Measurements from ENCODE around the gene ACOT13.
A peak's percentile ranks its signal among the peaks of the same experiment; 100 is the strongest.
"Not testable (repeated sequence)": the region's sequence is repeated elsewhere in the genome, so short reads cannot be mapped to it uniquely, and the experiment has no call there.

ACOT13 gene

DNA sequence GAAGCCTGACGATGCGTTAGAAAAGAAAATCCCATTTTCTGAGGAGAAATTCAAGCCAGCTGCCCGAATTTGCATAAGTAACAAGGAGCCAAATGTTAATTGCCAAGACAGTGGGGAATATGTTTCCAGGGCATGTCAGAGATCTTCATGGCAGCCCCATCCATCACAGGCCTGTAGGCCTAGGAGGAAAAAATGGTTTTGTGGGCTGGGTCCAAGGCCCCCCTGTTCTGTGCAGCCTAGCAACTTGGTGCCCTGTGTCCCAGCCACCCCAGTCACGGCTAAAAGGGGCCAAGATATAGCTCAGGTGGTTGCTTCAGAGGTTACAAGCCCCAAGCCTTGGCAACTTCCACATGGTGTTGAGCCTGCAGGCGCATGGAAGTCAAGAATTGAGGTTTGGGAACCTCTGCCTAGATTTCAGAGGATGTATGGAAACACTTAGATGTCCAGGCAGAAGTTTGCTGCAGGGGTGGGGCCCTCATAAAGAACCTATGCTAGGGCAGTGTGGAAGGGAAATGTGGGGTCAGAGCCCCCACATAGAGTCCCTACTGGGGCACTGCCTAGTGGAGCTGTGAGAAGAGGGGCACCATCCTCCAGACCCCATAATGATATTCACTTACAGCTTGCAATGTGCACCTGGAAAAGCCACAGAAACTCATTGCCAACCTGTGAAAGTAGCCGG is 64.7 kb downstream of the ACOT13 start:
- not testable (repeated sequence) for DNase-seq

DNA sequence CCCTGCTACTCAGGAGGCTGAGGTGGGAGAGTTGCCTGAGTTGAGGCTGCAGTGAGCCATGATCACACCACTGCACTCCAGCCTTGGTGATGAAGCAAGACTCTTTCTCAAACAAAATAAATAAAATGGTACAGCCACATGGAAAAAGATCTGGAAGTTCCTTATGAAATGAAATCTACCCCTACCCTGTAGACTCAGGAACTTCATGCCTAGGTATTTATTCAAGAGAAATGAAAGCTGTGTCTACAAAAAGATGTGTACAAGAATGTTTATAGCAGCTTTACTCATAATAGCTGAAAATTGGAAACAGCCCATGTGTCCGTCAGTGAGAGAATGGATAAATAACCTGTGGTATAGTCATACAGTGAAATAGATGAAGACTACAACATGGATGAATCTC is 67.3 kb downstream of the ACOT13 start:
- no peak for DNase-seq

DNA sequence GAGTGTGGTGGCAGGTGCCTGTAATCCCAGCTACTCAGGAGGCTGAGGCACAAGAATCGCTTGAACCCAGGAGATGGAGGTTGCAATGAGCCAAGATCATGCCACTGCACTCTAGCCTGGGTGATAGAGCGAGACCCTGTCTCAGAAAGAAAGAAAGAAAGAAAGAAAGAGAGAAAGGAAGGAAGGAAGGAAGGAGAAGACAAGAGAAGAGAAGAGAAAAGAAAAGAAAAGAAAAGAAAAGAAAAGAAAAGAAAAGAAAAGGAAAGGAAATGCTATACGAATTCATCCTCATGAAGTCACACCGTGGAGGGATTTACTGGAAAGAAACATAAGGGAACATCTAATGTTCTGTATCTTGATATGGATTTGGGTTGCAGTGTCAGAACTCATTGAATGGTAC is 67.8 kb downstream of the ACOT13 start:
- DNase-seq: not testable (repeated sequence)

DNA sequence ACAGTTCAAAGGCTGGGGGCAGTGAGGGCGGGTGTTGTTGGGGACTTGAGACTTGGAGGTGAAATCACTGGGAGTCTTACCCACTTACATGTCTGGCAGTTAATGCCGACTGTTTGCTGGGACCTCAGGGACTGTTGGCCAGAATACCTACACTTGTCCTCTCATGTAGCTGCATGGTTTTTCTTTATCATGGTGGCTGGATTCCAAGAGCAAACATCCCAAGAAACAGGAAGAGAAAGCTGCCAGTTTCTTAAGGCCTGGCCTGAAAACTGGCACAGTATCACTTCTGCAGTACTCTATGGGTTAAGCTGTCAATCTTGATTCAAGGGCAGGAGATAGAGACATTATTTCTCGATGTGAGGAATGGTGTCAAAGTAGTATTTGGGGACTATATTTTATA is 71.9 kb downstream of the ACOT13 start:
- DNase-seq: no peak

DNA sequence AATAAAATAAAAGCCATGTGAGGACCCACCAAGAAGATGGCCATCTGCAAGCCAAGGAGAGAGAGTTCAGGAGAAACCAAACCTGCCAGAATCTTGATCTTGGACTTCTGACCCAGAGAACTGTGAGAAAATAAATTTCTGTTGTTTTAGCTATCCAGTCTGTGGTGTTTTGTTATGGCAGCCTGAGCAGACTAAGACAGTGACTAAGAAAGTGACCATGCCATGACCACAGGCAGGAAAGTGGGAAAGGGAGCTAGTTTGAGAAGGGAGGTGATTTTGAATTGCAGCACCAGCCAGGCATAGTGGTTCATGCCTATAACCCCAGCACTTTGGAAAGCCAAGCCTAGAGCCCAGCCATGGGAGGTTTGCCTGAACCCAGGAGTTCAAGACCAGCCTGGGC is 74.0 kb downstream of the ACOT13 start:
- DNase-seq: no peak

DNA sequence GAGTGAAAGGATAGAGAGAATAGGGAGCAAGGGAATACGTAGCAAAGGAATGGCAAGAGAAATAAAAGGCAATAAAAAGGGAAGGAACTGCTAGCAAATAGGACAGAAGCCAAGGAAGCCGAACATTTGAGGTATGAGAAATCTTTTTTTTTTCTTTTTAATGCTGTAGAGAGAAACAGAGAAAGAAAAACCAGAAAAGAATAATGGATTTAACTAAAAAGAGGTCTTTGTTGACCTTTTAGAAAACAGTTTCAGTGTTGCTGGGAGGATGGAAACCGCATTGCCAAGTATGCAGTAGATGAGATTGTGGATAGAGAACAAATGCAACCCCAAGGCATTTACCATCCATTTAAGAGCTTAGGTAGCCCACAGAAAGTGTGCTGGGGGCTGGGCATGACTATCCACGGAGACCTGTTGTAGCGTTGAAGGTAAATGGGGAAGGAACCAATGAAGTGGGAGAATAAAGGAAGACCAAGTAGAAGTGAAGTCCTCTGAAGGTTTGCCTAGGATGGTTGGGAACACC is 75.4 kb downstream of the ACOT13 start:
- peak in 3 of 14 donors; percentile 16 to 21 (median 17) for DNase-seq

DNA sequence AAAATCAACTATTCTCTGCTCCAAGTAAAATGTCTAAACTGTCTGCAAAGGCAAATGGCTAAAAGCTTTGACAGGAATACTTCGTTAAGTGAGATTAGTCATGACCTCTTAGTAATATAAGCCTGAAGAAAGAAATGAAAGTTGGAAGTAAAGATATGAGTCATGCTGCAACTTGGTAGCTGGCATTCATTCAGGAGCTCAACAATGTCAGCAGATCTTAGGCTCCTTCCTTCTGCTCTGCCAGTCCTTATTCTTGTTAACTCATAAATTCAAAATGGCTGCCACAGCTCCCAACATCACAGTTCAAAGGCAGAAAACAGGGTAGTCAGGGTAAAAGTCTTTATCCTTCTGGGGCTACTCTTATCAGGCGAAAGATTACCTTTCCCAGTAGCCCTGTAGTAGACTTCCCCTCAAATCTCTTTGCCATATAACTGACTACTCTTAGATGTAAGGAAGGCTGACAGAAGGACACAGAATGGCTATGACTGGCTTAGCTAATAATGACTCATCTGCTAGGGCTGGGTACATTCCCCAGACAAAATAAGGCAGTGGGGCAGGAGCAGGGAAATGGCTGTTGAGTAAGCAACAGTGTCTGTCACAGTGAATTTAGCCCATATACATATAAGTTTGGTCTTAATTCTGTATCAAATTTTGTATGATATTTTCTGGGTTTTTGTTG is 76.5 kb downstream of the ACOT13 start:
- no peak for DNase-seq

DNA sequence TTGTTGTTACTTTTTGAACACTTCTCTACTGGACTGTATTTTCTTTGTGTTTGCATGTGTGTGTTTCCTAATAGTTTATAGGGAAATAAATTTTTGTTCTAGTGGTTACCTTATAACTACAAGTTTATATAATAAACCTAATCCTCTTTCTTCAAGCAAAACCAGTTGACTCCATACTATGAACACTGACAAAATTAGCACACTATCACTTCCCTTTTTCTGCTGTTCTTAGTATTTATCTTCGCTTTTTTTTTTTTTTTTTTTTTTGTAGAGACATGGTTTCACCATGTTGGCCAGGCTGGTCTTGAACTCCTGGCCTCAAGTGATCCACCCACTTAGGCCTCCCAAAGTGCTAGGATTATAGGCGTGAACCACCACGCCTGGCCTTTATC is 77.1 kb downstream of the ACOT13 start:
- DNase-seq: no peak

DNA sequence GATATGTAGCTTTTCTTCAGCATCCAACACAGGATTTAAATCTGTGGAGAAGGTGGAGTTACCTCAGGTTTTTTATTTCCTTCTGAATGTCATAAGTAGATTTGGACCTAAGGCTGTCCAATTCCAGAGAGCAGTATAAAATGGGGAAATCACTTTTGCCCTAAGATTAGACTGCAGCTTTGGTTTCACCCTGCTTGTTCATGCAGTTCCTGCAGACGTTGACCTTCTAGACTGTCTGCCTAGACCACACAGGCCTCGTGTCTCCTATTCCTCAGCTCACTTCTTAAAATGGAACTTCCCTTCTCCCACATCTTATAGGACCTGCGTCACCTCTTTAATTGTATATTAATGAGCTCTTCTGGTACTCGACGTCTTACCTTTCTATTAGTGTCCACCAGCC is 78.0 kb downstream of the ACOT13 start:
- DNase-seq: peak in 1 of 14 donors; percentile 23

DNA sequence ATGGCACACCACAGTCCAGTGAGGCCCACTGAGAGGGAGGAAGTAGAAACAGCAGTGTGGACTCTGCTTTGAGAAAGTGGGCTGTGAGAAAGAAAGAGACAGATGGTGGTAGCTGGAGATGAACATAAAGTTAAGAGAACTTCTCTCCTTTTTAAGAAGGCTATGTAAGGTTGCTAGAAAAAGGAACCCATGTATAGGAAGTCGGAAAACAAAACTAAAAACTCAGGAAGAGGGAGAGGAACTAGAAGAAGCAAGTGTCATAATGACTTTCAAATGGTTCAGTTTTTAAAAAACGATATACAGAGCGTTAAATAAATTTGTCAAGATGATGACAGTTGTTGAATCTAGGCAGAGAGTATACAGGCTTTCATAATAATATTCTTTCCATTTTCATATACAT is 82.4 kb downstream of the ACOT13 start:
- DNase-seq: no peak

DNA sequence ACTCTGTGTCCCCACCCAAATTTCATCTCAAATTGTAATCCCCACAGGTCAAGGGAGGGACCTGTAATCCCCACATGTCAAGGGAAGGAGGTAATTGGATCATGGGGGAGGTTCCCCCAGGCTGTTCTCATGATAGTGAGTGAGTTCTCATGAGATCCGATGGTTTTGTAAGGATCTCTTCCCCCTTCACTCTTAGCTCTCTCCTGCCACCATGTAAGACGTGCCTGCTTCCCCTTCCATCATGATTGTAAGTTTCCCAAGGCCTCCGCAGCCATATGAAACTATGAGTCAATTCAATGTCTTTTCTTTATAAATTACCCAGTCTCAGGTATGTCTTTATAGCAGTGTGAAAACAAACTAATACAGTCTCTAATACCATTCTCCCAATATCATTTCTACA is 84.0 kb downstream of the ACOT13 start:
- not testable (repeated sequence) for DNase-seq

DNA sequence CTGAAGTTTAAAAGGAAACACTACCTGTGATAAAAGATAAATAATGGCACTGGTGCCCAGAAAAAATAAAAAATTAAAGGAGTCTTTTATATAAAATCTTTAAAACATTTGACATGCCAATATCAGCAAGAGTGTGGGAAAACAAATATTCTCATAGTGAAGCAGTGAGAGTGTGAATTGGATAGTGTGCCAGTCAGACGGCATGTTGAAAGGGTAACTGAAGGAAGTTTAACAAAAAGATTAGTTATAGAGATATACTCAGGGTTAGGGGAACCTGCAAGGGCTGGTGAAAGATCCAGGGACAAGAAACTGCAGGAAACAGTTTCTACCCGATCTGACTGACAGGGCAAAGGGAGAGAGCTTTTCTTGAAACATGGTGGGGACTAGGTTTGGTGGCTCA is 85.6 kb downstream of the ACOT13 start:
- no peak for DNase-seq

DNA sequence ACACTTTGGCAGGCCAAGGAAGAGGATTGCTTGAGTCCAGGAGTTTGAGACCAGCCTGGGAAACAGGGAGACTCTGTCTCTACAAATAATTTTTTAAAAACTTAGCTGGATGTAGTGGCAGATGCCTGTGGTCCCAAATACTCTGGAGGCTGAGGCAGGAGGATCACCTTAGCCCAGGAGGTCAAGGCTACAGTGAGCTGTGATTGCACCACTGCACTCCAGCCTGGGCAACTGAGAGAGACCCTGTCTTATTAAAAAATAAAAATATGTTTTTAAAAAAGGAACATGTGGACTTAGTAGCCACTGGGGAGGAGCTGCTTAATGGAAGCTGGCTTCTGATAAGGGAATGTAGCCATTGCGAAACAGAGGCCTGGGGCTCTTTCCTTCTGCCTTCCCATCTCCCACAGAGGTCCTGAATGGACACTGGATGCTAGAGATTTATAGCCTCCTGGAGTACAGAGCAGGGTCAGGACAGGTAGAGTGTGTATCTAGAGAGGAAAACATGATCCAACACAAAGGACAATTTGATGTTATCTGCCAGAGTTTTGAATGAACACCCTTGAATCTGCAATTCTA is 86.1 kb downstream of the ACOT13 start:
- no peak for DNase-seq

DNA sequence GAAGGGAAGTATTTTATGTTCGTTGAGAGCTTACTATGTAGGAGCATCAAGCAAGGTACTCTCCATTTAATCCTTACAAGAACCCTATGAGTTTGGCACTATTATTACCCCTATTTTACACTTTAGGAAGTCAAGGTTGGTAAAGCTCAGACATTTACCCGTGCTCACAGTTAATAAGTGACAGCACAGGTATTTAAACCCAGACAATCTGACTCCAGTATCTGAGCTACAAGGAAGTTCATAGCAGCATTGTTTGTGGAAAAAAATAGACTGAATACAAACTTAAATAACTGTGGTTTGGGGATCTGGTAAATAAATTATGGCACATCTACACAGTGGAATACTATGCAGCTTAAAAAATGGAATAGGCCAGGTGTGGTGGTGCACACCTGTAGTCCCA is 86.7 kb downstream of the ACOT13 start:
- no peak for DNase-seq

DNA sequence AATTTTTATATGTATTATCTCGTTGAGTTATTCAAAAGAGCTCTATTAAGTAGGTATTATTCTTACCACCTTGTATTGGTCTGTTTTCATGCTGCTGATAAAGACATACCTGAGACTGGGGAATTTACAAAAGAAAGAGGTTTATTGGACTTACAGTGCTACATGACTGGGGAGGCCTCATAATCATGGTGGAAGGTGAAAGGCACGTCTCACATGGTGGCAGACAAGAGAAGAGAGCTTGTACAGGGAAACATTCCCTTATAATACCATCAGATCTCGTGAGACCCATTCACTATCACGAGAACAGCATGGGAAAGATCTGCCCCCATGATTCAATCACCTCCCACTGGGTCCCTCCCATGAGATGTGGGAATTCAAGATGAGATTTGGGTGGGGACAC is 87.5 kb downstream of the ACOT13 start:
- not testable (repeated sequence) for DNase-seq

Measured in C1 segment of cervical spinal cord (tissue), 14 donors.